H1 (cell line): ENCODE measurements around the gene GPR179. TPM values are rescaled to one million over a fixed set of nuclear protein-coding genes. Genes with fewer than 3 reads are reported as not detected.

Source experiments
- POU5F1 ChIP-seq: IDR thresholded peaks from 2 replicates; pipeline ENCODE4 v1.6.1; 2011; ENCODE audit warnings: low read depth, mild to moderate bottlenecking, low read length, moderate library complexity
- RBBP5 ChIP-seq: IDR thresholded peaks from 2 replicates; pipeline ENCODE4 v1.7.1; 2012; ENCODE audit warnings: low read depth, mild to moderate bottlenecking, inconsistent platforms, low read length, moderate library complexity, borderline replicate concordance
- polyA plus RNA-seq, 7 experiments: library from polyadenylated mRNA; depleted of rRNA in 3 of 7; stranded (reverse) in 5 of 7; unstranded in 2 of 7; fragments of >200 nt in 5 of 7; fragments of 200-250 nt in 2 of 7; gene quantifications; 1 replicate in 5 of 7; 2 replicates in 1 of 7; 4 replicates in 1 of 7; pipeline versions ENCODE4 v1.2.1 to v1.2.3, GENCODE V29; 2011 to 2013; ENCODE audit warnings: missing spikeins in 2 of 7, mixed read lengths in 2 of 7
- total RNA-seq: library from RNA; stranded (reverse); fragmentation: NEBNext Ultra II Directional; extraction: Animal tissue kit (Norgen Biotek cat#: 25700); gene quantifications from 2 replicates; pipeline ENCODE4 v1.2.1, GENCODE V29; 2021

The GPR179 gene
- total and polyA plus RNA-seq, 2 of the 8 experiments (the other 6 are each of a cell fraction or from before 2014, with no cell fraction given) = 0.02 to 0.07 TPM

DNA sequence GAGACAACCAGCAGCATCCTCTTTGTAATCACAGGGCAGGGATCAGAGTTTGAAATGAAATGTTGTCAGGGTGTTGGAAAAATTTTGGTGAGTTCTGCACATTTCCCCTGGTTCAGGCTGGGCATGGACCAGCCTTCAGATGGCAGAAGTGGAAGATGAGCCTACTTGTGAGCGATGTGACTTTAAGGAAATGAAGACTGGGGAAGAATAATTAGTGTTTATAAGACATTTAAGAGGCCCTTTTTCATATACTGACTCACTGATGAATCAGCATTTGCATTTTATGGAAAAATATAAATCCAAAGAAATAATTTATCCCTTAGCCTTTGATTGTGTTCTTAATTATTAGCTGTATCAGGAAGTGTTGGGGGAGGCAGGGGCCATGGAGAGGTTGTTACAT is 20.9 kb downstream of the GPR179 start (continued):
- TF ChIP-seq RBBP5 = no peak
- TF ChIP-seq POU5F1 = no peak
- TF ChIP-seq, all 59 proteins: peak for 0
